Measurements from ENCODE around the gene GFRA4. TPM values are rescaled to one million over a fixed set of nuclear protein-coding genes. Genes with fewer than 3 reads are reported as not detected.

Gene GFRA4
- total RNA-seq, 2 donors from 2014 or later, result not detected

GRCh38 chr20:3673221-3674070 is 10.2 kb upstream of the GFRA4 start:
- H3K36me3 ChIP-seq, result peaks cover 41% of the 10 kb centered on the region
- no peak overlapping the region for H3K4me3 ChIP-seq
- DNase-seq (ENCODE audit: low spot score) (no peak), ATAC-seq (ENCODE audit: insufficient number of reproducible peaks, low FRiP score, low read depth) (no peak)
- H3K4me1 ChIP-seq (ENCODE audit: control insufficient read depth in 1 of 2, low read depth in 2 of 2), result peaks cover 8 to 19% of the 10 kb centered on the region in 2 donors
- no peaks in the 10 kb centered on the region for H3K9me3 ChIP-seq
- no peaks in the 10 kb centered on the region for H3K27me3 ChIP-seq (replicated peaks; ENCODE audit: insufficient read depth)
- H3K27ac ChIP-seq, result no peak overlapping the region
- no peak for TF ChIP-seq CTCF (IDR thresholded peaks at IDR 0.05)

DNA sequence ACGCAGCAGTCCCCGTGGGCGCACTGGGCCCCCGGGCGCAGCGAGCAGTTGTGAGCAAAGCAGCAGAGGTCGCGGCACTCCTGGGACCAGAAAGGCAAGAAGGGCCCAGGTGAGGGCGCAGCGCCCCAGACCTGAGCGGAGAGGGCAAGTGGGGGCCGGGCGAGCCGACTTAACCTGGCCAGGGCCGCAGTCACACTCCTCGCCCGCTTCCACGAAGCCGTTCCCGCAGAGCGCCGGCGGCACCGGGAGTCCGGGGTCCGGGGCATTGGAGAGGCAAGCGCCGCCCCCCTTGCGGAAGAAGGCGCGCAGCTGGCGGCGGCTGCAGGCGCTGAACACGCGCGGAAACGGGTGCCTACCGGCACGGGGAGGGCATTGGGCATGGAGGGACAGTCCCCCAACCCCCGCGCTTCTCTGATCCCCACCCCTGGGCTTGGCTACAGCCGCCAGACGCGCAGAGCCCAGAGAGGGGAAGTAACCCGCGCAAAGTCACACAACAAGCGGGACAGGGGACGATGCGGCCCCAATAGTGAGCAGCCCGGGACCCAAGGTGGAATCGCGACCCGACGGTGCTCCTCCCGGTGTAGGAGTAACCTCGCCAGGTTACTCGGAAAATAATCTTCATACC is 9.5 kb upstream of the GFRA4 start:
- Histone ChIP-seq H3K4me3 (peak overlapping the region; percentile 24), H3K27me3 (replicated peaks; ENCODE audit: insufficient read depth) (no peaks in the 10 kb centered on the region), H3K4me1 (ENCODE audit: control insufficient read depth in 1 of 2, low read depth in 2 of 2) (peaks cover 8 to 11% of the 10 kb centered on the region in 2 donors), H3K36me3 (peaks cover 42% of the 10 kb centered on the region), H3K27ac (no peak overlapping the region), H3K9me3 (no peaks in the 10 kb centered on the region)
- ATAC-seq (ENCODE audit: insufficient number of reproducible peaks, low FRiP score, low read depth) (no peak), DNase-seq (ENCODE audit: low spot score) (no peak)
- no peak for TF ChIP-seq CTCF (IDR thresholded peaks at IDR 0.05)

GRCh38 chr20:3671986-3672546 is 8.9 kb upstream of the GFRA4 start:
- Histone ChIP-seq H3K27me3 (replicated peaks; ENCODE audit: insufficient read depth) (no peaks in the 10 kb centered on the region), H3K4me1 (ENCODE audit: control insufficient read depth in 1 of 2, low read depth in 2 of 2) (peaks cover 4 to 5% of the 10 kb centered on the region in 2 donors), H3K4me3 (no peak overlapping the region), H3K36me3 (peaks cover 42% of the 10 kb centered on the region), H3K27ac (no peak overlapping the region), H3K9me3 (no peaks in the 10 kb centered on the region)
- DNase-seq (ENCODE audit: low spot score) (no peak), ATAC-seq (ENCODE audit: insufficient number of reproducible peaks, low FRiP score, low read depth) (no peak)
- no peak for TF ChIP-seq CTCF (IDR thresholded peaks at IDR 0.05)

DNA sequence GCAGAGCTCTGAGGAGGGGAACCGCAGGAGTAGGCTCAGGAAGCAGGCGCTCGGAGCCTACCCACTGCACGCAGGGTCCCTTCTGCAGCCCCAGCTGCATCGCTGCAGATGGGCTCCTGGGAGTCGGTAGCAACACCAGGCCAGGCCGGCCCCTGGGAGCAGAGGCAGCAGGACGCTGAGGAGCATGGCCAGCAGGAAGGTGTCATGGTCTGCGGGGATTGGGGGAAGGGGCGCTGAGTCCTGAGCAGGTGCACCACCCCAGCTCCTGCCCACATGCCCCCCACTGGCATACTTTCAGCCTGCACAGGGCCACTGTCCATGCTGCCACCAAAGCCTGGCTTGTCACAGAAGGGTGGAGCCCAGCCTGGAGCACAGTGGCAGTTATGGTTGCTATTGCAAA is 7.7 kb upstream of the GFRA4 start:
- Histone ChIP-seq H3K27ac (no peak overlapping the region), H3K4me1 (ENCODE audit: control insufficient read depth in 1 of 2, low read depth in 2 of 2) (no peaks in the 10 kb centered on the region), H3K9me3 (no peaks in the 10 kb centered on the region), H3K36me3 (peaks cover 40% of the 10 kb centered on the region), H3K4me3 (no peak overlapping the region), H3K27me3 (replicated peaks; ENCODE audit: insufficient read depth) (no peaks in the 10 kb centered on the region)
- DNase-seq (ENCODE audit: low spot score) (no peak), ATAC-seq (ENCODE audit: insufficient number of reproducible peaks, low FRiP score, low read depth) (no peak)
- no peak for TF ChIP-seq CTCF (IDR thresholded peaks at IDR 0.05)

GRCh38 chr20:3670511-3670910 is 7.3 kb upstream of the GFRA4 start:
- H3K4me1 ChIP-seq (ENCODE audit: control insufficient read depth in 1 of 2, low read depth in 2 of 2), result no peaks in the 10 kb centered on the region
- H3K27ac ChIP-seq, result no peak overlapping the region
- no peaks in the 10 kb centered on the region for H3K9me3 ChIP-seq
- H3K36me3 ChIP-seq, result peaks cover 37% of the 10 kb centered on the region
- no peak for ATAC-seq (ENCODE audit: insufficient number of reproducible peaks, low FRiP score, low read depth)
- TF ChIP-seq CTCF (IDR thresholded peaks at IDR 0.05), result no peak
- no peak for DNase-seq (ENCODE audit: low spot score)
- no peaks in the 10 kb centered on the region for H3K27me3 ChIP-seq (replicated peaks; ENCODE audit: insufficient read depth)
- H3K4me3 ChIP-seq, result no peak overlapping the region

Measured in thoracic aorta (tissue), 2 donors.